GM12873 (cell line): ENCODE data around the gene KPNA5.

ENCODE experiments used
- TF ChIP-seq, protein P1 (sequence below): IDR thresholded peaks from 2 replicates; pipeline ENCODE4 v1.5.1; 2012; ENCODE audit warnings: low read depth, mild to moderate bottlenecking, moderate library complexity, low read length, control low read depth; ENCODE audit not compliant: insufficient read depth; ENCODE audit errors: missing control alignments

The KPNA5 gene

GRCh38 chr6:116662202-116662601 lies 18.8 kb upstream of the KPNA5 start:
- TF ChIP-seq, protein P1, sequence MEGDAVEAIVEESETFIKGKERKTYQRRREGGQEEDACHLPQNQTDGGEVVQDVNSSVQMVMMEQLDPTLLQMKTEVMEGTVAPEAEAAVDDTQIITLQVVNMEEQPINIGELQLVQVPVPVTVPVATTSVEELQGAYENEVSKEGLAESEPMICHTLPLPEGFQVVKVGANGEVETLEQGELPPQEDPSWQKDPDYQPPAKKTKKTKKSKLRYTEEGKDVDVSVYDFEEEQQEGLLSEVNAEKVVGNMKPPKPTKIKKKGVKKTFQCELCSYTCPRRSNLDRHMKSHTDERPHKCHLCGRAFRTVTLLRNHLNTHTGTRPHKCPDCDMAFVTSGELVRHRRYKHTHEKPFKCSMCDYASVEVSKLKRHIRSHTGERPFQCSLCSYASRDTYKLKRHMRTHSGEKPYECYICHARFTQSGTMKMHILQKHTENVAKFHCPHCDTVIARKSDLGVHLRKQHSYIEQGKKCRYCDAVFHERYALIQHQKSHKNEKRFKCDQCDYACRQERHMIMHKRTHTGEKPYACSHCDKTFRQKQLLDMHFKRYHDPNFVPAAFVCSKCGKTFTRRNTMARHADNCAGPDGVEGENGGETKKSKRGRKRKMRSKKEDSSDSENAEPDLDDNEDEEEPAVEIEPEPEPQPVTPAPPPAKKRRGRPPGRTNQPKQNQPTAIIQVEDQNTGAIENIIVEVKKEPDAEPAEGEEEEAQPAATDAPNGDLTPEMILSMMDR: no peak

DNA sequence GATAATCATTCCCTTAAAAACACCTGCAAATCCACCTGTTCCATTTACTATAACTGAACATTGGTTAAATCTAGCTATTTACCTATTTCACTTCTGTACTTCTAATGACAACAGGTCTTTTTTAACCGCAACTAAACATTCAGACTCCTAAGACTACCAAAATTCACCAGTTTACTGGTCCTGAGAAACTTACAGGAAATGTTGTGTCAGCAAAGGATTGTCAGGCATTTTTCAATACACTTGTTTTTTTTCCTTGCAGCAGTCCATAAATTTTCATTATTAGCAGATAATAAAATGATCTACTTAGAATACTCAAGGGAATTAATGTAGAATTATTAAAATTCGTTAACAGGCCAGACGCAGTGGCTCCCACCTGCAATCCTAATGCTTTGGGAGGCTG lies 17.7 kb upstream of the KPNA5 start:
- TF ChIP-seq, protein P1: no peak

- TF ChIP-seq, protein P1: no peak
Observed at GRCh38 chr6:116665464-116665863, 15.5 kb upstream of the KPNA5 start.

GRCh38 chr6:116666869-116667268 lies 14.1 kb upstream of the KPNA5 start:
- TF ChIP-seq, protein P1: no peak

DNA sequence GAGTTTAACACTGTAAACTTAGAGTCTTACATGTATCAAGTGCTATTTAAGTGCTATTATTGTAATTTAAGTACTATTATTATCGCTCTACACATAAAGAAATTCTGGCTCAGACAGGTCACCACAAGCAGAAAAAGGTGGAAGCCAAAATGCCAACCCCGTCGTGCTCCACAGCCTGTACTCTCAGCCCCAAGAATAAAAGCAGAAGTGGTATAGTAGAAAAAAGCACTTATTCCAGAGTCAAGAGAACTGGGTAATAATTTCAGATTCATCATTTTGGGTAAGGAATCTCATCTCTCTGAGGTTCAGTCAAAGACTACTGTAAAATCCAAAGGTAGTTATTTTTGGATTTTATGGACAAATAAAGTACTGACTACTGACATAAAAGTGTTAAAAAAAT lies 13.4 kb upstream of the KPNA5 start:
- TF ChIP-seq, protein P1: no peak

GRCh38 chr6:116672306-116672705 lies 8.7 kb upstream of the KPNA5 start:
- TF ChIP-seq, protein P1: no peak

DNA sequence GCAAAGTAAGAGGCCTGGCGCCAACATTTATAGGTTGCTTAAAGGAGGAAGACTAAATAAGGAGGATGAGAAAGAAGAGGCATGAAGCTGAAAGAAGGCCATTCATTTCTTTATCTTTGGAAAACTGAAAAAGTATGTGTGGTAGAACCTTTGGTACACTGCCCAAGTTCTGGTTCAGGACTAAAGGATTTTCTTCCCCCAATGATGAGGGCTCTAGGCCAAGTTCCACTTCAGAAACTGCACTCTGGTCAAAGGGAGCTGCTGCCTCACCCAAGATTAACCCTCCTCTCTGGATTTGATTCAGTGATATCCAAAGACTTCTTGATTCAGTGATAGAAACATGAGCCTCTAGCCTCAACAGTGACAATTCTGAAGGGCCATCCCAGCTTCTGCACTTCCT lies 5.0 kb upstream of the KPNA5 start:
- TF ChIP-seq, protein P1: no peak
